ENCODE data around the gene AAK1.
A peak's percentile ranks its signal among the peaks of the same experiment; 100 is the strongest.
"Not testable (repeated sequence)": the region's sequence is repeated elsewhere in the genome, so short reads cannot be mapped to it uniquely, and the experiment has no call there.

AAK1 gene

GRCh38 chr2:69482471-69482870 is 161.1 kb downstream of the AAK1 start:
- no peak for DNase-seq

- no peak for DNase-seq
Observed at GRCh38 chr2:69481421-69481820, 162.1 kb downstream of the AAK1 start.

- DNase-seq = no peak
Observed at GRCh38 chr2:69477627-69478026, 165.9 kb downstream of the AAK1 start.

- DNase-seq = no peak
Observed at GRCh38 chr2:69474688-69475087, 168.9 kb downstream of the AAK1 start.

GRCh38 chr2:69471793-69472192 is 171.7 kb downstream of the AAK1 start:
- no peak for DNase-seq

- no peak for DNase-seq
Observed at GRCh38 chr2:69470911-69471310, 172.6 kb downstream of the AAK1 start.

- no peak for DNase-seq
Observed at GRCh38 chr2:69469784-69470183, 173.8 kb downstream of the AAK1 start.

GRCh38 chr2:69469375-69469774 is 174.2 kb downstream of the AAK1 start:
- no peak for DNase-seq

- DNase-seq = no peak
Observed at GRCh38 chr2:69466728-69467127, 176.8 kb downstream of the AAK1 start.

- DNase-seq = no peak
Observed at GRCh38 chr2:69465513-69466456, 177.8 kb downstream of the AAK1 start.

GRCh38 chr2:69464575-69464974 is 179.0 kb downstream of the AAK1 start:
- no peak for DNase-seq

GRCh38 chr2:69462780-69463179 is 180.8 kb downstream of the AAK1 start:
- DNase-seq = no peak

- no peak for DNase-seq
Observed at GRCh38 chr2:69461404-69461803, 182.1 kb downstream of the AAK1 start.

- no peak for DNase-seq
Observed at GRCh38 chr2:69459936-69460335, 183.6 kb downstream of the AAK1 start.

GRCh38 chr2:69456950-69457445 is 186.5 kb downstream of the AAK1 start:
- DNase-seq = no peak

- DNase-seq = no peak
Observed at GRCh38 chr2:69456154-69456553, 187.4 kb downstream of the AAK1 start.

- no peak for DNase-seq
Observed at GRCh38 chr2:69454976-69455375, 188.6 kb downstream of the AAK1 start.

GRCh38 chr2:69453475-69454129 is 189.9 kb downstream of the AAK1 start:
- DNase-seq = no peak

- no peak for DNase-seq
Observed at GRCh38 chr2:69452687-69453086, 190.9 kb downstream of the AAK1 start.

GRCh38 chr2:69450735-69451416 is 192.7 kb downstream of the AAK1 start:
- no peak for DNase-seq

GRCh38 chr2:69449906-69450305 is 193.6 kb downstream of the AAK1 start:
- no peak for DNase-seq

GRCh38 chr2:69443673-69444072 is 199.9 kb downstream of the AAK1 start:
- not testable (repeated sequence) for DNase-seq

- DNase-seq = peak; percentile 4
Observed at GRCh38 chr2:69439499-69439898, 204.0 kb downstream of the AAK1 start.

Data from CD4-positive, alpha-beta T cell treated with Interleukin-4 for 4 hours (primary cell).